HG03097 (cell line): ENCODE data around the gene RB1.

Experiments
- ATAC-seq: cut with Tn5 transposase; IDR thresholded peaks from one replicate; pipeline ENCODE4 v1.9.1; 2021; ENCODE audit not compliant: unreplicated experiment, low FRiP score

RB1 gene

GRCh38 chr13:48491423-48492095 lies 188.0 kb downstream of the RB1 start:
- ATAC-seq: no peak

- peak; percentile 40 for ATAC-seq
Measured at GRCh38 chr13:48492096-48492440, 188.5 kb downstream of the RB1 start.

- ATAC-seq: peak; percentile 70
Measured at GRCh38 chr13:48492470-48493065, 189.0 kb downstream of the RB1 start.

GRCh38 chr13:48493066-48493765 lies 189.7 kb downstream of the RB1 start:
- ATAC-seq: no peak

- no peak for ATAC-seq
Measured at GRCh38 chr13:48493851-48494250, 190.3 kb downstream of the RB1 start.

- no peak for ATAC-seq
Measured at GRCh38 chr13:48494874-48495273, 191.3 kb downstream of the RB1 start.

- no peak for ATAC-seq
Measured at GRCh38 chr13:48496271-48497161, 193.0 kb downstream of the RB1 start.

GRCh38 chr13:48497669-48498068 lies 194.1 kb downstream of the RB1 start:
- no peak for ATAC-seq

- ATAC-seq: no peak
Measured at GRCh38 chr13:48500652-48501197, 197.2 kb downstream of the RB1 start.

GRCh38 chr13:48501705-48502104 lies 198.2 kb downstream of the RB1 start:
- no peak for ATAC-seq

GRCh38 chr13:48502601-48503319 lies 199.2 kb downstream of the RB1 start:
- no peak for ATAC-seq

GRCh38 chr13:48504606-48505005 lies 201.1 kb downstream of the RB1 start:
- no peak for ATAC-seq

GRCh38 chr13:48505012-48505411 lies 201.5 kb downstream of the RB1 start:
- no peak for ATAC-seq

GRCh38 chr13:48505597-48506091 lies 202.1 kb downstream of the RB1 start:
- peak; percentile 63 for ATAC-seq

GRCh38 chr13:48506092-48506701 lies 202.6 kb downstream of the RB1 start:
- peak; percentile 13 for ATAC-seq

- ATAC-seq: no peak
Measured at GRCh38 chr13:48507021-48507420, 203.5 kb downstream of the RB1 start.

- no peak for ATAC-seq
Measured at GRCh38 chr13:48508011-48508410, 204.5 kb downstream of the RB1 start.

- no peak for ATAC-seq
Measured at GRCh38 chr13:48510698-48511097, 207.1 kb downstream of the RB1 start.

- no peak for ATAC-seq
Measured at GRCh38 chr13:48511621-48512230, 208.2 kb downstream of the RB1 start.
